ENCODE measurements around the gene TPCN2. TPM values are rescaled to one million over a fixed set of nuclear protein-coding genes. Genes with fewer than 3 reads are reported as not detected.

TPCN2 gene
- total and polyA plus RNA-seq, 9 of the 15 experiments (the other 6 are each of a cell fraction or from before 2014, with no cell fraction given), result 0.66 to 10.2 (median 4.6) TPM

GRCh38 chr11:69156235-69156639 is 107.5 kb downstream of the TPCN2 start (continued):
- no peak for TF ChIP-seq POLR2G (IDR thresholded peaks at IDR 0.05; ENCODE audit: low read depth, low read length)
- no peak for TF ChIP-seq ZNF75A (CRISPR knock-in tag; IDR thresholded peaks at IDR 0.05)
- TF ChIP-seq HNRNPL (IDR thresholded peaks at IDR 0.05; ENCODE audit: low read depth, low read length), result no peak
- TF ChIP-seq NFE2L1 (tag; IDR thresholded peaks at IDR 0.05; ENCODE audit: borderline replicate concordance, low read depth), result no peak
- no peak for TF ChIP-seq KDM4B (IDR thresholded peaks at IDR 0.05; ENCODE audit: borderline replicate concordance in 2 of 2, low read depth in 1 of 2)
- no peak for TF ChIP-seq PRPF4 (IDR thresholded peaks at IDR 0.05; ENCODE audit: insufficient read depth, low read depth, low read length, poor library complexity, severe bottlenecking)
- no peak for TF ChIP-seq MIER1 (IDR thresholded peaks at IDR 0.05; ENCODE audit: low read depth)
- no peak for TF ChIP-seq ZNF609 (CRISPR knock-in tag; IDR thresholded peaks at IDR 0.05; ENCODE audit: borderline replicate concordance)
- no peak for TF ChIP-seq ZBTB17 (CRISPR knock-in tag; IDR thresholded peaks at IDR 0.05)
- no peak for TF ChIP-seq BCOR (IDR thresholded peaks at IDR 0.05)
- no peak for TF ChIP-seq ZFX (CRISPR knock-in tag; IDR thresholded peaks at IDR 0.05)
- TF ChIP-seq ZNF584 (CRISPR knock-in tag; IDR thresholded peaks at IDR 0.05; ENCODE audit: low read depth), result no peak
- no peak for TF ChIP-seq CLOCK (CRISPR knock-in tag; IDR thresholded peaks at IDR 0.05; ENCODE audit: borderline replicate concordance)
- TF ChIP-seq NFXL1 (CRISPR knock-in tag; IDR thresholded peaks at IDR 0.05), result no peak
- TF ChIP-seq STAT5A (IDR thresholded peaks at IDR 0.05; ENCODE audit: borderline replicate concordance, low read length), result no peak
- no peak for TF ChIP-seq ZBTB49 (CRISPR knock-in tag; IDR thresholded peaks at IDR 0.05; ENCODE audit: borderline replicate concordance)
- no peak for TF ChIP-seq SRSF3 (IDR thresholded peaks at IDR 0.05; ENCODE audit: insufficient read depth, low read length)
- TF ChIP-seq TAF9B (IDR thresholded peaks at IDR 0.05; ENCODE audit: partially characterized antibody), result no peak
- TF ChIP-seq ZNF263 (CRISPR knock-in tag; IDR thresholded peaks at IDR 0.05; ENCODE audit: borderline replicate concordance), result no peak

Data from K562 (cell line).